ENCODE data around the gene DUS3L.

The DUS3L gene

GRCh38 chr19:5818594-5818993, 27.6 kb upstream of the DUS3L start:
- no peak for TF ChIP-seq CTCF (IDR thresholded peaks at IDR 0.05; ENCODE audit: borderline replicate concordance, insufficient read depth, low read depth, low read length)

DNA sequence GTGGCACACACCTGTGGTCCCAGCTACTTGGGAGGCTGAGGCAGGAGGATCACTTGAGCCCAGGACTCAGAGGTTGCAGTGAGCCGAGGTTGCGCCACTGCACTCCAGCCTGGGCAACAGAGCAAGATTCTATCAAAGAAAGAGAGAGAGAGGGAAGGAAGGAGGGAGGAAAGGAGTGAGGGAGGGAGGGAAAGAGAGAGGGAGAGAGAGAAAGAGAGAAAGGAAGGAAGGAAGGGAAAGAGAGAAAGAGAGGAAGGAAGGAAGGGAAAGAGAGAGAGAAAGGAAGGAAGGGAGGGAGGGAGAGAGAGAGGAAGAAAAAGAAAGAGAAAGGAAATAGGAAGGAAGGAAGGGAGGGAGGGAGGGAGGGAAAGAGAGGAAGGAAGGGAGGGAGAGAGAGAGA, 26.3 kb upstream of the DUS3L start:
- no peak overlapping the region for H3K4me3 ChIP-seq (ENCODE audit: low read depth, low read length)
- no peak for TF ChIP-seq CTCF (IDR thresholded peaks at IDR 0.05; ENCODE audit: borderline replicate concordance, insufficient read depth, low read depth, low read length)

More at GRCh38 chr19:5818594-5818993, 27.6 kb upstream of the DUS3L start:
- H3K4me3 ChIP-seq (ENCODE audit: low read depth, low read length), result no peak overlapping the region

- TF ChIP-seq CTCF (IDR thresholded peaks at IDR 0.05; ENCODE audit: borderline replicate concordance, insufficient read depth, low read depth, low read length), result no peak
- H3K4me3 ChIP-seq (ENCODE audit: low read depth, low read length), result no peak overlapping the region
These were observed 23.9 kb upstream of the DUS3L start for GRCh38 chr19:5814852-5815246.

- no peak for TF ChIP-seq CTCF (IDR thresholded peaks at IDR 0.05; ENCODE audit: borderline replicate concordance, insufficient read depth, low read depth, low read length)
- no peak overlapping the region for H3K4me3 ChIP-seq (ENCODE audit: low read depth, low read length)
These were observed 23.3 kb upstream of the DUS3L start for GRCh38 chr19:5814123-5814851.

DNA sequence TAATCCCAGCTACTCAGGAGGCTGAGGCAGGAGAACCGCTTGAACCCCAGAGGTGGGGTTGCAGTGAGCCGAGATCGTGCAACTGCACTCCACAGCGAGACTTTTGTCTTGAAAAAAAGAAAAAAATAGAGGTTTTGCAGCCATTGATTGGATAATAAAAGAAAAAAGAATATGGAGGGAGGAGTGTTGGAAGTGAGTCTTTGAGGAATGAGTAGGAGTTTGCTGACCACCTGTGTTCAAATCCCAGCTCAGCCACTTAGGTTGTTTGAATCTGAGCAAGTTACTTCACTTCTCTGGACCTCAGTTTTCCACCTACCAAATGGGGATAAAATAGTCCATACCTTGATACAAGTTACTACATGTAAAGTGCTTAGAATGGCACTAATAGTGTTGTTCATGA, 20.2 kb upstream of the DUS3L start:
- TF ChIP-seq CTCF (IDR thresholded peaks at IDR 0.05; ENCODE audit: borderline replicate concordance, insufficient read depth, low read depth, low read length), result no peak

DNA sequence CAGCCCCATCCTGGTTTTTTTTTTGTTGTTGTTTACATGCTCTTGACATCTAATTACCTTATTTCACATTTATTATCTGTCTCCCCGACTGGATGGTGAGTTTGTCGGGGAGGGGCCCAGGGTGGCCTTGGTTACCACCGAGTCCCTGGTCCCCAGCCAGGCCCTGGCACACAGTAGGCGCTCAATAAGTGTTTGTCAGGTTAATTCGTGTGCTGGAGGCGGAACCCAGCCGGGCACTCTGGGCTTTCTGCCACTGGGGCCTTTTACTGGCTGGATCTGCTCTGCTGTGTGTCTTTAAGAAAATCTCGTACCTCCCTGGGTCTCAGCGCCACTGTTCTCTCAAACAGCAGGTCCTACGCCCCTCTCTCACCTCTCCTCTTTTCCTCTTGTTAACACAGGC, 18.5 kb upstream of the DUS3L start:
- no peak for TF ChIP-seq CTCF (IDR thresholded peaks at IDR 0.05; ENCODE audit: borderline replicate concordance, insufficient read depth, low read depth, low read length)
- H3K4me3 ChIP-seq (ENCODE audit: low read depth, low read length), result no peak overlapping the region

More for the DNA sequence above, 20.2 kb upstream of the DUS3L start:
- no peak overlapping the region for H3K4me3 ChIP-seq (ENCODE audit: low read depth, low read length)

- H3K4me3 ChIP-seq (ENCODE audit: low read depth, low read length), result no peak overlapping the region
- TF ChIP-seq CTCF (IDR thresholded peaks at IDR 0.05; ENCODE audit: borderline replicate concordance, insufficient read depth, low read depth, low read length), result no peak
These were observed 18.1 kb upstream of the DUS3L start for GRCh38 chr19:5809053-5809452.
